ENCODE results near the gene FAM180B.

- TF ChIP-seq POLR2A (IDR thresholded peaks at IDR 0.05) = no peak
- TF ChIP-seq EP300 (IDR thresholded peaks at IDR 0.05) = no peak
- no peak for TF ChIP-seq CTCF (IDR thresholded peaks at IDR 0.05)
These were observed 700 bp downstream of the FAM180B start for GRCh38 chr11:47587039-47587716.
